ENCODE measurements around the gene RELCH.

Gene RELCH

GRCh38 chr18:62339106-62339988 is 152.3 kb downstream of the RELCH start:
- DNase-seq (ENCODE audit: low read depth) = no peak

GRCh38 chr18:62340996-62341395 is 153.9 kb downstream of the RELCH start:
- DNase-seq (ENCODE audit: low read depth) = no peak

- DNase-seq (ENCODE audit: low read depth) = no peak
These were observed 154.4 kb downstream of the RELCH start for GRCh38 chr18:62341473-62341872.

- no peak for DNase-seq (ENCODE audit: low read depth)
These were observed 155.8 kb downstream of the RELCH start for GRCh38 chr18:62342884-62343283.

- no peak for DNase-seq (ENCODE audit: low read depth)
These were observed 156.3 kb downstream of the RELCH start for GRCh38 chr18:62343316-62343715.

- no peak for DNase-seq (ENCODE audit: low read depth)
These were observed 158.9 kb downstream of the RELCH start for GRCh38 chr18:62345909-62346308.

GRCh38 chr18:62346333-62347088 is 159.5 kb downstream of the RELCH start:
- DNase-seq (ENCODE audit: low read depth) = no peak

- no peak for DNase-seq (ENCODE audit: low read depth)
These were observed 160.0 kb downstream of the RELCH start for GRCh38 chr18:62347089-62347506.

- DNase-seq (ENCODE audit: low read depth) = no peak
These were observed 161.4 kb downstream of the RELCH start for GRCh38 chr18:62348474-62348873.

- DNase-seq (ENCODE audit: low read depth) = no peak
These were observed 166.1 kb downstream of the RELCH start for GRCh38 chr18:62353170-62353569.

- DNase-seq (ENCODE audit: low read depth) = no peak
These were observed 167.1 kb downstream of the RELCH start for GRCh38 chr18:62354151-62354550.

GRCh38 chr18:62357079-62357719 is 170.1 kb downstream of the RELCH start:
- no peak for DNase-seq (ENCODE audit: low read depth)

Measured in activated T-helper 1 cell treated with Interleukin-2 at 50 U/mL for 16 hours (primary cell).